Measurements from ENCODE around the gene MRFAP1.

The MRFAP1 gene

DNA sequence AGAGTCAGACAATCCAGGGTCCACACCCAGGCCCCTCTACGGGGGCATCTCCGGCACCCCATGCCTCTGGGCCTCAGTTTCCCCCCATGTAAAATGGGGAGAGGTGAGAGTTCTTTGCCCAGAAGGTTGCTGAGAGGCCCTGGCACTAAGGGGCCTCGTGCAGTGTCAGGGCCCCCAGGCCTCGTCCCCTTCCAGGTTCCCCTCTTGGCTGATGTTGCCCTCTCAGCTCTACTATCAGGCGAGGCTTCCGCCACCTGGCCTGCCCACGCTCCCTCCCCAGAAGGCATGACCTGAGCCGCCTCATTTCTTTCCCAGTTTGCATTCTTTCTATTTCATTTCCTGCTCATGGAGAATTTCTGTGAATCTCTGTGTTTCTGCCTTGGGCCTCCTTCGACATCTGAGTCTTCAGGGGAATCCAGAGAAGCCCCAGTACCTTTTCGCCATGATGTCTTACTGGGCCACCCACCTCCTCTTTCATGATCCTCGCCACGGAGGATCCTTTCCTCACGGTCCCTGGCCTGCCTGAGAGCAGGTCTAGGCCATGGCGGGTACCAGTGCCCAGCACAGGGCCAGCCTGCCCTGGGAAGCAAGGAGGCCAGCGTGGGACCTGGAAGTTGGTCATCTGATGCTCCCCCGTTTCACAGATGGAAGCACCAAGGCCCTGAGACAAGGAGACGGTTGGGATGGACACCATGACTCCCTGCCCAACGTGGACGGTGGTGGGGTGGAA lies 21.9 kb upstream of the MRFAP1 start:
- TF ChIP-seq, protein P1, sequence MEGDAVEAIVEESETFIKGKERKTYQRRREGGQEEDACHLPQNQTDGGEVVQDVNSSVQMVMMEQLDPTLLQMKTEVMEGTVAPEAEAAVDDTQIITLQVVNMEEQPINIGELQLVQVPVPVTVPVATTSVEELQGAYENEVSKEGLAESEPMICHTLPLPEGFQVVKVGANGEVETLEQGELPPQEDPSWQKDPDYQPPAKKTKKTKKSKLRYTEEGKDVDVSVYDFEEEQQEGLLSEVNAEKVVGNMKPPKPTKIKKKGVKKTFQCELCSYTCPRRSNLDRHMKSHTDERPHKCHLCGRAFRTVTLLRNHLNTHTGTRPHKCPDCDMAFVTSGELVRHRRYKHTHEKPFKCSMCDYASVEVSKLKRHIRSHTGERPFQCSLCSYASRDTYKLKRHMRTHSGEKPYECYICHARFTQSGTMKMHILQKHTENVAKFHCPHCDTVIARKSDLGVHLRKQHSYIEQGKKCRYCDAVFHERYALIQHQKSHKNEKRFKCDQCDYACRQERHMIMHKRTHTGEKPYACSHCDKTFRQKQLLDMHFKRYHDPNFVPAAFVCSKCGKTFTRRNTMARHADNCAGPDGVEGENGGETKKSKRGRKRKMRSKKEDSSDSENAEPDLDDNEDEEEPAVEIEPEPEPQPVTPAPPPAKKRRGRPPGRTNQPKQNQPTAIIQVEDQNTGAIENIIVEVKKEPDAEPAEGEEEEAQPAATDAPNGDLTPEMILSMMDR (conservative IDR thresholded peaks at IDR 0.05), result no peak
- TF ChIP-seq ZFX (IDR thresholded peaks at IDR 0.05), result no peak

DNA sequence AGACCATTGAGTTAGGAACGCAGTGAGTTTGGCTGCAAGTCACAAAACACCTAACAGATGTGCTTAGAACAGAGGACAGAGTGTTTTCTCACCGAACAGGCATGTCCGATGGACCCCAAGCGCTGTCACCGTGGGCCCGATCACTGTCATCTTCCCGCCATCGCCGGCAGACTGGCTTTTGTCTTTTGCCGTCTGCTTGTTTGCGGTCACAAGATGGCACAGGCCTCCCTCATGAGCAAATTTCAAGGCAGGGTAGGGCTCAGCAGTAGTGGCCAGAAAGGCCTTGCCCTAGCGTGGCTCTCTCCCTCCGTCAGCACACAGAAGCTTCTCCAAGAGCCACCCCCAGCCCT lies 21.4 kb upstream of the MRFAP1 start:
- no peak for TF ChIP-seq ZFX (IDR thresholded peaks at IDR 0.05)
- TF ChIP-seq, protein P1 (conservative IDR thresholded peaks at IDR 0.05), result no peak
- no peak overlapping the region for H3K27ac ChIP-seq

More for the DNA sequence above, 21.9 kb upstream of the MRFAP1 start:
- H3K27ac ChIP-seq, result no peak overlapping the region

DNA sequence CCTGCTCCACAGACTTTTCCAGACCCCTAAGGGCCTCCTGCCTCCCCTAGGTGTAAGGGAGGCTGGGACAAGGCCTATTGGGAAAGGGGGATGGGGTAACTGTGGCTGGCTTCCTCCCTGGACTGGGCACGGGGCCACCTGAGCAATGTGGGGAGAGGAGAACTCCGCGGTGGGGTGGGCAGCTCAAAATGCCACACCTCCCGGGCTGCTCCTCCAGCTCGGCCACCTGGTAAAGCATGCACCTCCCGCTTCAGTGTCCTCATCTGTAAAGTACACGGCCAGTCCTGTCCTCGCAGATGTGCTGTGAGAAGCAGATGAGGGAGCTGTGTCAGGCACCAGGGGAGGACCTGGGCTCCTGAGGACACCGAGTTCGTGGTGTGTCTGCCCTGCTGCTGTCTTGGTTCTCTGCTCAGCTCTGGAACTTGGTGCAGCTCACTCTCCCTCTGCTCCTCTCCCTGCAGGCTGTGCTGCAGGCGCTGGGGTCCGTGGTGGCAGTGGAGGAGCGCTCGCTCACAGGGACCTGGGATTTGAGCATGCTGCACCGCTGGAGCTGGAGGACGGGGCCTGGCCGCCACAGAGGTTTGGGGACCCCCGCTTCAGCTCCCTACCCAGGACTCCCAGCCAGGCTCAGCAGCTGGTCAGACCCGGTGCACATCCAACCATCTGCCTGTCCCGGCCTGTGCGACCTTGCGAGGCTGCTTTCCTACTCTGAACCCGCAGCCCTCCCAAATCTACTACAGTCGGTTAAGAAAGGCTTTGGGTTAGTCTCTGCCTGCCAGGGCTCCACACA lies 20.8 kb upstream of the MRFAP1 start:
- no peak overlapping the region for H3K27ac ChIP-seq

DNA sequence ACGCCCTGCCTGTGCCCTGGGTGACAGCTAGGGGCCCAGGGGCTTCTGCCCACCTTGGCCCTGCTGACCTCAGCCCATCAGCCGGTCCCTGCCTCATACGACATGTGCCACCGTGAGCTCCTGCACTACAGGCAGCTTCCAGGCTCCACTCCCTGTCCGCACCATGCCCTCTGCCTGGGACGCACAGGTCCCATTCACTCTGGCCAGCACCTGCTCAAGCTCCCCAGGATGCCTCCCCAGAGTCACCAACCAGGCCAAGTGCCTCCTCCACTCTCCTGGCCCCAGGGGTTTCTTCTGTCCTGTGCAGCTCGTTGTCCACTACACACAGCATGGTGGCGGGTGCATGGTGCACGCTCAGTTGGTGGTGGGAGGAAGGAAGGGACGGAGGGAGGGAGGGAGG lies 20.2 kb upstream of the MRFAP1 start:
- H3K27ac ChIP-seq, result no peak overlapping the region
- no peak for TF ChIP-seq ZFX (IDR thresholded peaks at IDR 0.05)
- TF ChIP-seq, protein P1 (conservative IDR thresholded peaks at IDR 0.05), result no peak

More for the DNA sequence above, 20.8 kb upstream of the MRFAP1 start:
- TF ChIP-seq ZFX (IDR thresholded peaks at IDR 0.05), result no peak
- TF ChIP-seq, protein P1 (conservative IDR thresholded peaks at IDR 0.05), result no peak

DNA sequence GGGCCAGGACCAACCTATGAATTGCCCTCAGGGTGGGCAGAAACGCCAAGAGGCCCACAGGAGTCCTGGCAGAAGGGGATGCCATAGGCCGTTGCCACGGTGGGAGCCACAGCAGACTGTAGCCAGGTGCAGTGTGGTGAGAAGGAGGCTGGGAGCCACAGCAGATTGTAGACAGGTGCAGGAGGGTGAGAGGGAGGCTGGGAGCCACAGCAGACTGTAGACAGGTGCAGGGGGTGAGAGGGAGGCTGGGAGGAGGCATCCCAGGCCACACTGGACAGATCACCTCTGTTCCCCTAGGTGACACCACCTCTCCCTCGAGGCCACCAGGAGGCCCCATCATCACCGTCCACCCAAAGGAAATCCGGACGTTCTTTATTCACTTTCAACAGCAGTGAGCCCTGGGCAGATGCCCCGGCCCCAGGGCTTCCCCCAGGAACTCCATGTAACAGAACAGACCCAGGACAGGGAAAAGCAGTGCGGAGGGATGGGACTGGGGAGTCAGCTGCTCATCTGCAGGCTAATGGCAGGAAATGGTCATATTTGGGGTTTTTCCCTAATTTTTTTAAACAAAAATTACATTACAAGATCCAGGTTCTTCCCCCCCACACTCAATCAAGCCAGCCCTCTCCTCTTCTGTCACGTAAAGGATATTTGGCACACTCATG lies 19.5 kb upstream of the MRFAP1 start:
- TF ChIP-seq, protein P1 (conservative IDR thresholded peaks at IDR 0.05), result no peak
- no peak overlapping the region for H3K27ac ChIP-seq

DNA sequence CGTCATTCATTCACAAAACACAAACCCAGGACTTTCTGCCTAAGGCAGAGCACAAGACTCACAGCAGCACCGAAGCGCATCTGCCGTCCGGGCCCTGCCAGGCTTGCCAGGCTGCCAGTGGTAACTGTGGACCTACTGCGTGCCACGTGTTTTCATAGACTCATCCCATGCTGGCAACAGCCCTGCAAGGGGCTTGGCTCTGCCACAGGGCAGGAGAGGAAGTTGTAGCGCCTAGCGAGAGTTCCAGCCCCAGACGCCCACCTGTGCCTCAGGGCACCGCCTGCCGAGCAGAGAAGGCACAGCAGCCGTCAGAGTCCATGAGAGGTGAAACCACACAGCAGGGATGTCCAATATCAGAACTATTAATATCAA lies 18.9 kb upstream of the MRFAP1 start:
- no peak overlapping the region for H3K27ac ChIP-seq
- no peak for TF ChIP-seq ZFX (IDR thresholded peaks at IDR 0.05)
- TF ChIP-seq, protein P1 (conservative IDR thresholded peaks at IDR 0.05), result no peak

DNA sequence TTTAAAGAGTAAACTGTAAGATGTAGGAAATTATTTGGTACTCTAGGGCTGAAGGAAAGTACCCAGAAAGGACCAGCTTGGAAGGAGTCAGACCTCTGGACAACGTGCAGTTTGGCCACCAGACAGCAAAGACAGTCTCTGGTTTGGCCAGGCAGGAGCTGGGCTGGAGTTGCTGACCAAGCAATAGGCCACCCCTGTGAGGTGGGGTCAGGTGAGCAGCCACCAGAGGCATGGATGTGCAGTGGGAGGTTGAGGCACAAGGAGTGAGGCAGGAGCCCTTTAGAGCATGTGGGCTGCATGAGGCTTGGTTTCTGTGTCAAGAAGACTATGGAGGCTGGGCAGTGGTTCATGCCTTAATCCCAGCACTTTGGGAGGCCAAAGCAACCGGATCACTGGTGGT lies 17.7 kb upstream of the MRFAP1 start:
- no peak for TF ChIP-seq ZFX (IDR thresholded peaks at IDR 0.05)
- TF ChIP-seq, protein P1 (conservative IDR thresholded peaks at IDR 0.05), result no peak
- H3K27ac ChIP-seq, result no peak overlapping the region
